Mucosa of descending colon (tissue), 3 donors: ENCODE data around the gene NAGA. TPM values are rescaled to one million over a fixed set of nuclear protein-coding genes. Genes with fewer than 3 reads are reported as not detected.

Source experiments
- ATAC-seq: fragments of 200-7000 bp; cut with Tn5 transposase; one replicate; pipeline ENCODE4 v1.9.1; 2020; ENCODE audit warnings: mild to moderate bottlenecking, moderate library complexity
- DNase-seq, 3 donors: peaks; one replicate each; pipeline ENCODE4 v3.0.0-alpha.2; 2020
- H3K36me3 ChIP-seq: fragments of 200-600 bp; one replicate; pipeline ENCODE4 v1.8.0; 2021; ENCODE audit warnings: low read depth, mild to moderate bottlenecking
- H3K4me1 ChIP-seq: fragments of 200-600 bp; one replicate; pipeline ENCODE4 v1.8.0; 2021; ENCODE audit warnings: low read depth, mild to moderate bottlenecking
- H3K4me3 ChIP-seq: fragments of 200-600 bp; one replicate; pipeline ENCODE4 v1.8.0; 2021; ENCODE audit warnings: mild to moderate bottlenecking
- H3K9me3 ChIP-seq: fragments of 200-600 bp; one replicate; pipeline ENCODE4 v1.8.0; 2021; ENCODE audit warnings: mild to moderate bottlenecking
- intact Hi-C, 2 donors: fragments of 100-400 bp; cut with DNase I in 1 of 2; cut with micrococcal nuclease in 1 of 2; formaldehyde crosslinking; loops; one replicate each; pipeline versions ENCODE4 v1.11.0 to v1.11.1; 2022; cut with DNase I, micrococcal nuclease
- total RNA-seq, 3 donors: library from RNA; stranded (reverse); fragmentation: NEBNext Ultra II Directional in 2 of 3; extraction: Animal tissue kit (Norgen Biotek cat#: 25700) in 2 of 3; gene quantifications; one replicate each; pipeline versions ENCODE4 v1.2.1 to v1.2.4, GENCODE V29; 2021 to 2023
- TF ChIP-seq, protein P1 (sequence below): fragments of 200-600 bp; IDR thresholded peaks from one replicate; pipeline ENCODE4 v1.8.0; 2022; ENCODE audit warnings: antibody characterized with exemption, mild to moderate bottlenecking
- donor health status: DM: no; HTN: no; CAD: no; lungs with moderate emphysema.
- donor health status: DM: no; HTN: no; CAD: no.
- donor health status: DM: no; HTN: yes; CAD: no.

Gene NAGA
- total RNA-seq, 3 donors from 2014 or later = 24.3 to 35.8 (median 35.4) TPM

DNA sequence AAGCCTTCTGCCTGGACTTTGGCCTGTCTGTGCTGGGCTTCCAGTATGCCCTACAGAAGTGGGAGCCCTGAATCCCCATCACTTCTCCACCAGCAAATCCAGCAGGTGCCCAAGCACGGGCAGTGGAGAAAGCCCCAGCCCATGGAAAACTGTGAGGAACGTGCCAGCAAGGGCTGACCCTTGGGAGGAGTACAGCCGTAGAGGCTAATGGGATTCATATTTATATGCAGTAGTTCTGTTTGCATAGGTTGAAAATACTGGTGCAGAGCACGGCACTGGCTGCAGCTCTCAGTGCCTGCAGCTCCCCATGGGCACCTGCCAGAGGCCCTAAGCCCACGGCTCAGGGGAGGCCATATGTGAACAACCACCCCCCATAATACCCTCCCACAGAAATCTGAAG is 10.1 kb downstream of the NAGA start:
- intact Hi-C loops = no loop called here
- peaks cover 8% of the 10 kb centered on the region for H3K4me1 ChIP-seq
- TF ChIP-seq, protein P1, sequence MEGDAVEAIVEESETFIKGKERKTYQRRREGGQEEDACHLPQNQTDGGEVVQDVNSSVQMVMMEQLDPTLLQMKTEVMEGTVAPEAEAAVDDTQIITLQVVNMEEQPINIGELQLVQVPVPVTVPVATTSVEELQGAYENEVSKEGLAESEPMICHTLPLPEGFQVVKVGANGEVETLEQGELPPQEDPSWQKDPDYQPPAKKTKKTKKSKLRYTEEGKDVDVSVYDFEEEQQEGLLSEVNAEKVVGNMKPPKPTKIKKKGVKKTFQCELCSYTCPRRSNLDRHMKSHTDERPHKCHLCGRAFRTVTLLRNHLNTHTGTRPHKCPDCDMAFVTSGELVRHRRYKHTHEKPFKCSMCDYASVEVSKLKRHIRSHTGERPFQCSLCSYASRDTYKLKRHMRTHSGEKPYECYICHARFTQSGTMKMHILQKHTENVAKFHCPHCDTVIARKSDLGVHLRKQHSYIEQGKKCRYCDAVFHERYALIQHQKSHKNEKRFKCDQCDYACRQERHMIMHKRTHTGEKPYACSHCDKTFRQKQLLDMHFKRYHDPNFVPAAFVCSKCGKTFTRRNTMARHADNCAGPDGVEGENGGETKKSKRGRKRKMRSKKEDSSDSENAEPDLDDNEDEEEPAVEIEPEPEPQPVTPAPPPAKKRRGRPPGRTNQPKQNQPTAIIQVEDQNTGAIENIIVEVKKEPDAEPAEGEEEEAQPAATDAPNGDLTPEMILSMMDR = no peak
- H3K9me3 ChIP-seq = peaks cover 12% of the 10 kb centered on the region
- peak in 1 of 3 donors; percentile 11 for DNase-seq
- ATAC-seq = no peak
- no peaks in the 10 kb centered on the region for H3K36me3 ChIP-seq
- no peak overlapping the region for H3K4me3 ChIP-seq

DNA sequence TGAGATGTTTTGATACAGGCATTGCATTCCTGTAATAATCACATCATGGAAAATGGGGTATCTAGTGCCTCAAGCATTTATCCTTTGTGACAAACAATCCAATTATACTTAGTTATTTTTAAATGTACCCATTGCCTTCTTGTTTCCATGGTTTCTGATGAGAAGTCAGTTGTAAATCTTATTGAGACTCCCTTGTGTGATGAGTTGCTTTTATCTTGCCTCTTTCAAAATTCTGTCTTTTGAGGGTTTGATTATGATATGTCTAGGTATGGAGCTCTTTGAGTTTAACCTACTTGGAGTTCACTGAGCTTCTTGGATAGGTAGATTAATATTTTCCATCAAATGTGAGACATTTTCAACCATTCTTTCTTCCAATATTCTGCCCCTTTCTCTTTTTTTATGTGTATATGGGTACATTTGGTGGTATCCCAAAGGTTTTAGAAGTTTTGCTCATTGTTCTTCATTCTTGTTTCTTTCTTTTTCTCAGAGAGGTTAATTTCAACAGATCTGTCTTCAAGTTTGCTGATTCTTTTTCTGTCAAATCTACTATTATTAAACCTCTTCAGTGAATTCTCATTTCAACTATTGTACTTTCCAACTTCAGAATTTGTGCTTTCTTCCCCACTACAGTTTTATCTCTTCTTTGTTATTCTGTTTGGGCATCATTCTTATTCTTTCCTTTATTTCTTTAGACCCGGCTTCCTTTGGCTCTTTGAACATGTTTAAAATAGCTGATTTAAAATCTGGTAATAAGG is 13.7 kb downstream of the NAGA start:
- intact Hi-C loops = no loop called here
- no peaks in the 10 kb centered on the region for H3K4me1 ChIP-seq
- ATAC-seq = no peak
- peaks cover 12% of the 10 kb centered on the region for H3K9me3 ChIP-seq
- no peaks in the 10 kb centered on the region for H3K36me3 ChIP-seq
- DNase-seq = no peak
- TF ChIP-seq, protein P1 = no peak
- H3K4me3 ChIP-seq = no peak overlapping the region

DNA sequence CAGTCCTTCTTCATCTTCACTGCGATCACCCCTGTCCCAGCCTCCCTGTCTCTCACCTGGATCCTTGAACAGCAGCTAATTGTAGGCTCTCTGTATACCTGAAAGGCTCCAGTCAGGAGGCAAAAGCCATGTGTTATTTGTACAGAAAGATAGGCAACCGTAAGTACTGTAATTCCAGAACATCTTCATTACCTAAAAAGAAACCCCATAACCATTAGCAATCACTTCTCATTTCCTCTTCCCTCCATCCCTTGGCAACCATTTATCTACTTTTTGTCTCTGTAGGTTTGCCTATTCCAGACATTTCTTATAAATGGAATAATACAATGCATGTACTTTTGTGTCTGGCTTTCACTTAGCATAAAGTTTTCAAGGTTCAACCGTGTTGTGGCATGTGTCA is 17.8 kb downstream of the NAGA start:
- Histone ChIP-seq H3K4me3 (no peak overlapping the region), H3K36me3 (no peaks in the 10 kb centered on the region), H3K4me1 (no peaks in the 10 kb centered on the region), H3K9me3 (peaks cover 12% of the 10 kb centered on the region)
- DNase-seq (no peak), ATAC-seq (no peak)
- TF ChIP-seq, protein P1 = no peak
- intact Hi-C loops = no loop called here

DNA sequence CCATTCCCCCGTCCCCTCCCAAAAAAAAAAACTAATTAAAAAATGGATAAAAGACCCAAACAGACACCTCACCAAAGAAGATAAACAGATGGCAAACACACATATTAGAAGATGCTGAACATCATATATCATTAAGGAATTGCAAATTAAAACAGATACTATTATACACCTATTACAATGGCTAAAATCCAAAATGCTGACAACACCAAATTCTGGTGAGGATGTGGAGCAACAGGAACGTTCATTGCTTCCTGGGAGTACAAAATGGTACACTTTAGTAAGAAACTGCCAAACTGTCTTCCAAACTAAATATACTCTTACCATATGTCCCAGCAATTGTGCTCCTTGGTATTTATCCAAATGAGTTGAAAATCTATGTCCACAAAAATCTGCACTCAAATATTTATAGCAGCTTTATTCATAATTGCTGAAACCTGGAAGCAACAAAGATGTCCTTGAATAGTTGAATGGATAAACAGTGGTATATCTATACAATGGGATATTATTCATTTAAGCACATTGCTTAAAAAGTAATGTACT is 19.9 kb downstream of the NAGA start:
- DNase-seq (no peak), ATAC-seq (no peak)
- Histone ChIP-seq H3K4me1 (no peaks in the 10 kb centered on the region), H3K36me3 (no peaks in the 10 kb centered on the region), H3K4me3 (no peak overlapping the region), H3K9me3 (no peaks in the 10 kb centered on the region)
- intact Hi-C loops = no loop called here
- TF ChIP-seq, protein P1 = no peak

DNA sequence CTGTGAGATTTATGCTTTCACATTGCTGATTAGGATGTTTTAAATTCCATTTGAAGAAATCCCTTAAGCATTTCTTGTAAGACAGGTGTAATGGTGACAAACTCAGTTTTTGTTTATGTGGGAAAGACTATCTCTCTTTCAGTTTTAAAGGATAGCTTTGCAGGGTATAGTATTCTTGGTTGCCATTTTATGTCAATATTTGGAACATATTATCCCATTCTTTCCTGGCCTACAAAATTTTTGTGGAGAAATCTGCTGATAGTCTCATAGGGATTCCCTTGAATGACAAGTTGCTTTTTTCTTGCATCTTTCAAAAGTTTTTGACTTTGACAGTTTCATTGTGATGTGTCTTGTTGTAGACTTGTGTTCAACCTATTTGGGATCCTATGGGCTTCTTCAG is 28.8 kb downstream of the NAGA start:
- Histone ChIP-seq H3K4me3 (no peak overlapping the region), H3K36me3 (no peaks in the 10 kb centered on the region), H3K9me3 (peaks cover 14% of the 10 kb centered on the region), H3K4me1 (no peaks in the 10 kb centered on the region)
- DNase-seq (no peak), ATAC-seq (no peak)
- intact Hi-C loops = no loop called here
- TF ChIP-seq, protein P1 = no peak
